ENCODE results near the gene SLC12A7. TPM values are rescaled to one million over a fixed set of nuclear protein-coding genes. Genes with fewer than 3 reads are reported as not detected.

The SLC12A7 gene
- total RNA-seq, 1 experiment from 2014 or later: 30.8 TPM

DNA sequence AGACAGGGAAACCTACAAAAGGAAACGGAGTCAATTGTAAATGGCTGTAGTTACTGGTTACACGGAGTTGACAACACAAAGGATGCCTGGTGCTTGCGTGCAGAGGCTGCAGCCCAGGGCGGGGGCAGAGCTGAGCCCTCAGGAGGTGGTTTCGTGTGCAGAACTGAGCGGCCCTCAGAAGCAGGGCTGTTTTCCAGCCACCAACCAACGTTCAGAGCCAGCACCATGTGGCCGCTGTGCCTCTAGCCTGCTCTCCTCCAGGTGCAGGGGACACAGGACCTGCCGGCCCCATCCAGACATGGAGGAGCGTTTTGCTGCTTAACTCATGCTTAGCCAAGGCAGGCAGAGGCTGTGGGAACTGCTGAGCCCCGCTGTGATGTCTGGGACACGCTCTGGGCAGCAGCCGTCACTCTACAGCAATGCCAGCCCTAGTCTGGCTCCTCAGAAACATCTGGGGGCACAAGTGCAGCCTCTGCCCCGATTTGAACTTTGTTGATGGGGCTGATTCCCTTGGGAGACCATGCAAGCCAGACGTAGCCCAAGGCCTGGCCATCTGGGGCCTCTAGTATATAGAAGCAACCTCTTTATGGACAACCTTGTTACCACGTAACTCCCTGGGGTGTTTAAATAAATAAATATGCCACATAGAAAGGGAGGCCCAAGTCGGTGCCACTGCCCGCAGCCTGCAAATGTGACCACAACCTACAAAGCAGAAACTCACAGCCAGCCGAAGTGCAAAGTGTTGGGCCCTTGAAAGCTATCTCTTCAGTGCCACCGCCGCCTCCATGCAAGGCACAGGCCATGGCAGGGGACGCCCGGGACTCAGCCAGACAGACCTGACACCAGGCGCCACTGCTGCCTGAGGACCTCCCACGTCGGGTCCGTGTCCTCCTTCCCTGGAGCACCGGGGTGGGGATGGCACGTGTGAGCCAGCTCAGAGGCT, 61.2 kb downstream of the SLC12A7 start:
- H3K56ac ChIP-seq (ENCODE audit: insufficient read length, low read depth, low read length): no peak overlapping the region
- H3K23me2 ChIP-seq (ENCODE audit: insufficient read length, low read depth, low read length, poor library complexity, severe bottlenecking): no peaks in the 10 kb centered on the region
- no CpG with 5 or more reads among the region's 29 CpGs for WGBS (ENCODE audit: extremely low coverage, insufficient read length, low lambda C conversion rate)
- H4K8ac ChIP-seq (replicated peaks; ENCODE audit: insufficient read length, low read depth, low read length): no peak overlapping the region
- H4K20me1 ChIP-seq (ENCODE audit: control insufficient read depth, insufficient read depth, insufficient read length): peaks cover 3% of the 10 kb centered on the region
- H3K4me1 Mint-ChIP-seq: no peaks in the 10 kb centered on the region
- no peak overlapping the region for H2AK5ac ChIP-seq (ENCODE audit: insufficient read length, low read length)
- peaks cover 3% of the 10 kb centered on the region for H3K27me3 Mint-ChIP-seq (ENCODE audit: low read depth)
- H3K36me3 Mint-ChIP-seq (ENCODE audit: insufficient read depth in 1 of 3, low read depth in 3 of 3): peaks cover 2 to 34% (median 17%) of the 10 kb centered on the region in 3 experiments; a peak in 6 of 7 replicates
- H2BK5ac ChIP-seq (ENCODE audit: insufficient read length, low read length): no peak overlapping the region
- no peaks in the 10 kb centered on the region for H3K79me1 ChIP-seq (ENCODE audit: insufficient read depth, low read depth, low read length, poor library complexity, severe bottlenecking)
- H3K23ac ChIP-seq (ENCODE audit: insufficient read length, low read depth, low read length): no peak overlapping the region
- no peaks in the 10 kb centered on the region for H3K79me2 ChIP-seq (ENCODE audit: insufficient read depth, low read length)
- H3K4me1 ChIP-seq (ENCODE audit: insufficient read depth, low read length): no peaks in the 10 kb centered on the region
- no peaks in the 10 kb centered on the region for H3K9me3 ChIP-seq (ENCODE audit: control insufficient read depth, low read depth, low read length)
- no peak overlapping the region for H3T11ph ChIP-seq (ENCODE audit: low read length)
- H2BK120ac ChIP-seq (ENCODE audit: low read depth, low read length, poor library complexity, severe bottlenecking): no peak overlapping the region
- H3K27me3 ChIP-seq (ENCODE audit: insufficient read depth, low read length): no peaks in the 10 kb centered on the region
- no peak overlapping the region for H3K4ac ChIP-seq (ENCODE audit: low read depth, low read length)
- H4K91ac ChIP-seq (ENCODE audit: insufficient read length, low read depth, low read length): no peak overlapping the region
- DNase-seq: no peak
- TF ChIP-seq, protein P1, sequence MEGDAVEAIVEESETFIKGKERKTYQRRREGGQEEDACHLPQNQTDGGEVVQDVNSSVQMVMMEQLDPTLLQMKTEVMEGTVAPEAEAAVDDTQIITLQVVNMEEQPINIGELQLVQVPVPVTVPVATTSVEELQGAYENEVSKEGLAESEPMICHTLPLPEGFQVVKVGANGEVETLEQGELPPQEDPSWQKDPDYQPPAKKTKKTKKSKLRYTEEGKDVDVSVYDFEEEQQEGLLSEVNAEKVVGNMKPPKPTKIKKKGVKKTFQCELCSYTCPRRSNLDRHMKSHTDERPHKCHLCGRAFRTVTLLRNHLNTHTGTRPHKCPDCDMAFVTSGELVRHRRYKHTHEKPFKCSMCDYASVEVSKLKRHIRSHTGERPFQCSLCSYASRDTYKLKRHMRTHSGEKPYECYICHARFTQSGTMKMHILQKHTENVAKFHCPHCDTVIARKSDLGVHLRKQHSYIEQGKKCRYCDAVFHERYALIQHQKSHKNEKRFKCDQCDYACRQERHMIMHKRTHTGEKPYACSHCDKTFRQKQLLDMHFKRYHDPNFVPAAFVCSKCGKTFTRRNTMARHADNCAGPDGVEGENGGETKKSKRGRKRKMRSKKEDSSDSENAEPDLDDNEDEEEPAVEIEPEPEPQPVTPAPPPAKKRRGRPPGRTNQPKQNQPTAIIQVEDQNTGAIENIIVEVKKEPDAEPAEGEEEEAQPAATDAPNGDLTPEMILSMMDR (conservative IDR thresholded peaks at IDR 0.05): no peak
- H4K5ac ChIP-seq (ENCODE audit: insufficient read length, low read depth, low read length): no peak overlapping the region
- H2BK20ac ChIP-seq (ENCODE audit: low read depth, low read length, poor library complexity, severe bottlenecking): no peak overlapping the region
- H3K27ac Mint-ChIP-seq: no peak overlapping the region; a peak in 1 of 7 replicates
- no peak overlapping the region for H3K9ac ChIP-seq (ENCODE audit: extremely low read depth, insufficient read length, low read length)
- peaks cover 16 to 19% of the 10 kb centered on the region in 2 experiments for H3K9me3 Mint-ChIP-seq
- H3K18ac ChIP-seq (ENCODE audit: insufficient read length, low read depth, low read length): no peak overlapping the region
- H3K27ac ChIP-seq (ENCODE audit: insufficient read length, low read depth, low read length): no peak overlapping the region
- no peak overlapping the region for H3K4me3 Mint-ChIP-seq
- H2BK12ac ChIP-seq (ENCODE audit: insufficient read length, low read depth, low read length): no peak overlapping the region
- no peak overlapping the region for H3K14ac ChIP-seq (ENCODE audit: insufficient read depth, low read length)
- H2AFZ ChIP-seq (ENCODE audit: low read length): no peak overlapping the region
- H2BK15ac ChIP-seq (ENCODE audit: low read depth, low read length): no peak overlapping the region
- no peak overlapping the region for H3K4me2 ChIP-seq (ENCODE audit: insufficient read depth, insufficient read length, low read length)

Data from H9 (cell line).